Measurements from ENCODE around the gene TSEN2.

Gene TSEN2

DNA sequence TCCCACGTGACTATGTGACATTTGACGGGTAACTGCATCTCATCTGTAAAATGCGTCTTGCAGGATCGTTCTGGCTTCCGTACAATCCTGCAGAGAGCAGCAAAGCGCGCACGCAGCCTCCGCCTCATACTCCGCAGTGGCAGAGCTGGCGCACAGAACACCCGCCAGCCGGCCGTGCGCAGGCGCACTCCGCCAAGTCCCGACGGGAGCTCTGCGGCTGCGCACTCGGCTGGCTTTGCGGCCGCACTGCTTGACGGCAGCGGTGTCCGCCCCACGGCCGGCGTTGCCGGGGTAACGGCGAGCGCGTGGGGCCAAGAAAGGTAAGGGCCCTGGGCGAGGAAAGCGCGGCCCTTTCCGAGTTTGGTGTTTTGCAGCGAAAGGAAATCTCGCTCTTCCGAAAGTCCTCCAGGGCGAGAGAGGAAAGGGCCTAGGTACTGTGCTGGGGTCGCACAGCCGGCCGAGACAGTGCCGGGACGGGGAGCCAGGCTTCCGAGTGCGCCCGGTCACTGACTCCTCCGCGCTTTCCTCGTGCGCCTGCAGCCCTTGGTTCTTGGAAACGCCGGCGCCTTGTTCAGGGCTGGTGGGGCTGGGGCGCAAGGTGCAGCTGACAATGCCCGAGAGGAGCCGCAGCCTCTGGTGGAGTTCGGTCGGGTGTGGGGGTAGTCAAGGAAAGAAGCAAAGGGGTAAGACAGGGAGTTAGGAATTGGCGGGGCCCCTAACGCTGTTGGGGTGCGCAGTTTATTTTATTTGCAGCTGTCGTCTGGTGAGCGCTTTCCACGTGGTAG lies at the start of gene TSEN2:
TSEN2 (plus strand) TSS at position 283 of the 785 bp plus-strand sequence. CDS start 5,321 bp downstream, outside the sequence.
- no peaks in the 10 kb centered on the region for H3K9me3 Mint-ChIP-seq
- peak within 1 kb of the TSS; percentile 95 for H3K4me3 Mint-ChIP-seq
- peak; percentile 99 for DNase-seq (ENCODE audit: low spot score)
- no peaks in the 10 kb centered on the region for H3K27me3 Mint-ChIP-seq (ENCODE audit: low read depth)
- H3K4me1 Mint-ChIP-seq (ENCODE audit: low read depth) = peaks cover 30% of the 10 kb centered on the region
- no peaks in the 10 kb centered on the region for H3K36me3 Mint-ChIP-seq (ENCODE audit: low read depth)
- peak within 1 kb of the TSS; percentile 93 for H3K27ac Mint-ChIP-seq

DNA sequence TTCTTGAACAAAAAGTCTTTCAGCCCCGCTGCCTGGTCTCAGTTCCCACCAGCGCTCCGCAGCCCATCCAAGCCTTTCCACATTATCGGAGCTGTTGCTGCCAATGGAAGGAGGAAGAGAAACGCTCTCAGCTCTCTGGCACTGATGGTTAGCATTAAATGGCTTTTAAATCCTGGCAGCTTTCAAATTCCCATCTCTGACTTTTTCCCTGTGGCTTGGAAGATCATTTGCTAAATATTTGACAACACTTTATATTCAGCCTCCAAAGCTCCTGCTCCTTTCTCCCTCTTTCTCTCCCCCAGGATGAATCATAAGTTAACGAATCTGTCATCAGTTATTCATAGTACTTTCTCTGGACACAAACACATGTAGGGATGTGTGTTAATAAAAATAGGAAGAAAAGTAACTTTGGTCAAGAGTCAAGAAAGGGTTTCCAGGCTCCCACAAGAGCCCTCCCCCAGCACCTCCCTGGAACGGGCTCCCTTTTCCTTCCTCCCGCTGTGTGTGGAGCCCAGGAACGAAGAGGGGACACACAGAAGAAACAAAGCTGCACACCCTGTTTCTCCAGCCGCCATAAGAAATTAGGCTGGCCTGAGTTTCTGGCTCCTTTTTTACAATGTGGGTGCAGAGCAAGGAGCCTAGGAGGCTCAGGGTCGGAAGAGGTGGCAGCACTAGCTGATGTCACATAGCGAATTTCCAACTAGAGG lies 47.6 kb upstream of the TSEN2 start:
- H3K27me3 Mint-ChIP-seq (ENCODE audit: low read depth) = peaks cover 12% of the 10 kb centered on the region
- no peaks in the 10 kb centered on the region for H3K36me3 Mint-ChIP-seq (ENCODE audit: low read depth)
- H3K4me1 Mint-ChIP-seq (ENCODE audit: low read depth) = no peaks in the 10 kb centered on the region
- DNase-seq (ENCODE audit: low spot score) = no peak
- no peaks in the 10 kb centered on the region for H3K9me3 Mint-ChIP-seq
- H3K4me3 Mint-ChIP-seq = no peak overlapping the region
- no peak overlapping the region for H3K27ac Mint-ChIP-seq

DNA sequence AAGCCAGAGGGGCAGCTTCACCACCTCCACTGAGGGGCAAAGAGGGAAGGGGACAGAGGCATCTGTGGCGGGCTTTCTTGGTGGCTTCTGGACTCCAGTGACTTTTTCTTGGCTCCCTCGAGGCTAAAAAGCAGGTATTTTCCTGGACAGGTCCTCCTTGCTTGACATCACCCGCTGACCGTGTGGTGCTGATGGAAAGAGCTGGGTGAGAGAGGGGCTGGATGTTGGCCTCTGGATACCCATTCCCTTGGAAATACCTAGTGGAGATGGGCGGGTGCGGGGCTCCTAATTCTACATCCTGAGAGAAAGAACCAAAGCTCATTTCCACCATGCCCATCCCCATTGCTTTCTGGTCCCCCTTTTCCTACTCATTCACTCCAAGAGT lies 47.1 kb upstream of the TSEN2 start:
- Mint-ChIP-seq H3K4me3 (no peak overlapping the region), H3K4me1 (ENCODE audit: low read depth) (no peaks in the 10 kb centered on the region), H3K9me3 (no peaks in the 10 kb centered on the region), H3K27ac (no peak overlapping the region), H3K36me3 (ENCODE audit: low read depth) (no peaks in the 10 kb centered on the region), H3K27me3 (ENCODE audit: low read depth) (peaks cover 12% of the 10 kb centered on the region)
- DNase-seq (ENCODE audit: low spot score) = no peak

DNA sequence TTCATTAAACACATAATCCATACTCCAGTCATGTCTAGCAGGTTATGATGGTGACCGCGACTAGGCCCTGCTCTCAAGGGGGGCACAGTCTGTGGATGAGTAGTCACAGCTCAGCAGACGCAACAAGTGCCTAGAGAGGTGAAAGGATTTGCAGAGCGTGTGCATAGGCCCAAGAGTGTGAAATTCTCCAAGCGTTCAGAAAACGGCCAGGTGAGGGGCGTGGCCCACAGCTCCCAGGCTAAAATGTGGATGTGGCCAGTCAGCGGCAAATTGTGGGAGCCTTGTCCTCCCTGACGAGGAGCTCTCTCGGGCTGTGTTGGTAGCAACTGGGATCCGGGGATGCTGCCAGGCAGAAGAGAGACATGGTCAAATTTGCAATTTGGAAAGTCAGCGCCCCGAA lies 46.4 kb upstream of the TSEN2 start:
- Mint-ChIP-seq H3K27ac (no peak overlapping the region), H3K4me1 (ENCODE audit: low read depth) (no peaks in the 10 kb centered on the region), H3K4me3 (no peak overlapping the region), H3K36me3 (ENCODE audit: low read depth) (no peaks in the 10 kb centered on the region), H3K27me3 (ENCODE audit: low read depth) (peaks cover 11% of the 10 kb centered on the region), H3K9me3 (no peaks in the 10 kb centered on the region)
- no peak for DNase-seq (ENCODE audit: low spot score)

DNA sequence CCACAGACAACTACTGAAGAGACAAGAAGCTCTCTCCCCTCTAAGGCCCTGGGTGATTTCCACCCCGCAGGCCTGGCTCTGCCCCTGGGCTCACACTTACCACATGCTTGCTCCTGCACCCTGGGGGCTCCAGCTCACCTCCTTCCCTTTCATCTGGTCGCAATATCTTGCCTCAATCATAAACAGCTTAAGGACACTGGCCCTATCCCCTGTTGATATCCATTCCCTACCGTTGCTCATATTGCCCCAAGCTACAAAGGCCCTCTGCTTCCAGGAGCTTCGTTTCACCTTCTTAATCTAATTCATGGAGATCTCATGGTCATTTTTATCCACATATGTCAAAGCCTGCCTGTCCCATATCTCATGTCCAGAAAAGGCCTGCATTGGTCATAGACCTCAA lies 46.0 kb upstream of the TSEN2 start:
- Mint-ChIP-seq H3K9me3 (no peaks in the 10 kb centered on the region), H3K4me1 (ENCODE audit: low read depth) (no peaks in the 10 kb centered on the region), H3K27ac (no peak overlapping the region), H3K36me3 (ENCODE audit: low read depth) (no peaks in the 10 kb centered on the region), H3K27me3 (ENCODE audit: low read depth) (peaks cover 12% of the 10 kb centered on the region), H3K4me3 (no peak overlapping the region)
- no peak for DNase-seq (ENCODE audit: low spot score)

DNA sequence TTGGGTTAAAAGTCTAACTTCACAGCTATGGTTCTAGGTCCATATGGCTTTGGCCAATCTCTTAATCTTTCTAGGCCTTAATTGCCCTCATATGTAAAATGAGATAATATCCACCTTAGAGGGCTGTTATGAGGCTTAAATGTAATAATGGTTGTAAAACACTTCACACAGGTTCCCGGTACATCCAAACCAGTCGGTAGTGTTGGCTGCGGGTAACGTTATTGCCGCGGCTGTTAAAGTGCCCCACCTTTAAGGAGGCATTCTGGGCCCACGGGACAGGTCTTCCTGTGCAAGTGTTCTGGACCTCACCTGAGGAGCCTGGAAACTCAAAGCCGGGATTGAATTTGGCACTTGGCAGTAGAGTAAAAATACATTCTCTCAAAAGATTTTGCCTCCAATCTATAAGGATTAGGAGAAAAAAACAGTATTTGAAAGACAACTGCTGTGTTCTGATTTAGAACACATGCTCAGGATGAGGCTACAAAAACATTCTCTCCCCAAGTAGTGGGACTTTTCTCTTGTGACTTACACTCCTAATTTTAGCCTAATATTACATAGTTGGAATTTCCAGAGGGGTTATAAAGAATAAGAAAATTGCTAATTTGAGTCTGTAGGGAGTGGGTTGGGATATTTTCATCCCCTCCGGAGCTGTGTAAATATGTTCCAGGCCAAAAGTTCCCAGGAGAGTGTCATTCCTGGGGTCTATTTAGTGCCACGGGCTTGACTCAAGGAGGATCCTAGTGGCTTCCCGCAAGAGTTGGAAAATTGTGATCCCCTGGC lies 44.9 kb upstream of the TSEN2 start:
- H3K9me3 Mint-ChIP-seq = no peaks in the 10 kb centered on the region
- H3K36me3 Mint-ChIP-seq (ENCODE audit: low read depth) = no peaks in the 10 kb centered on the region
- DNase-seq (ENCODE audit: low spot score) = no peak
- no peak overlapping the region for H3K4me3 Mint-ChIP-seq
- no peak overlapping the region for H3K27ac Mint-ChIP-seq
- H3K27me3 Mint-ChIP-seq (ENCODE audit: low read depth) = peaks cover 12% of the 10 kb centered on the region
- no peaks in the 10 kb centered on the region for H3K4me1 Mint-ChIP-seq (ENCODE audit: low read depth)

DNA sequence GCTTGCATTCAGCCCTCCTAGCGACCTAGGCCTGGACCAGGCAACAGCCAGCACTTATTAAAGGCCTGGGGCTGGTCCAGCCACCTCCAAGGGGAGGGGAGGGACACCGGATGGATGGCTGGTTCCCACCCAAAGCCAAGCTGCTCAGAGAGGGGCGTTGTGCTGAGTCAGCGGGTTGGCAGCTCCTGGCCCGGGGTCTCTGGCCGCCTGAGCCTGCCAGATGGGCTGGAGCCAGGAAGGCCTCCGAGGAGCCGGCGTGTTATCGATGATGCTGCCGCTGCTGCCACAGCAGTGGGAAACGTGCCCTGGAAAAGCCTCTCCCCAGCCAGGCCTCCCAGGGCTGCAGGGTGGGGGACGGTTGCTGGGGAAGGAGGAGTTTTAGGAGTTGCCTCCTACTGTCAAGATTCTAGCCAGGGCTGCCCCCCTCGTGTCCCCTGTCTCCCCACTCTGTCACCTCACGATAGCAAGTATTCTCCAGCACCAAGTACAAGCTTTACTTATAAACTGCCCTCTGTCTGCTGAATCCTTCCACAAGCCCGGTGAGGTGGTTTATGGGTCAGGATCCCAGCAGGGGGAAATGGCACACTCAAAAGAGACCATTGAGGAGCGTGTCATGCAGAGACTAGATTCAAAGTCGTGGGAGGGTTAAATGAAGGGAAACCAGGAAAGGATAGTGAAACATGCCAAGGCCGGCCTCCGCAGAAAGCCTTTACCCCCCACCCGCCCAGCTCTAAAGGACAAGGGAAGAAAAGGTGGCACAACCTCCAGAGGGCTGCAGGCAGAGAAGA lies 43.2 kb upstream of the TSEN2 start:
- no peak for DNase-seq (ENCODE audit: low spot score)
- no peaks in the 10 kb centered on the region for H3K9me3 Mint-ChIP-seq
- no peak overlapping the region for H3K4me3 Mint-ChIP-seq
- no peak overlapping the region for H3K27ac Mint-ChIP-seq
- no peaks in the 10 kb centered on the region for H3K4me1 Mint-ChIP-seq (ENCODE audit: low read depth)
- no peaks in the 10 kb centered on the region for H3K36me3 Mint-ChIP-seq (ENCODE audit: low read depth)
- H3K27me3 Mint-ChIP-seq (ENCODE audit: low read depth) = peaks cover 10% of the 10 kb centered on the region

DNA sequence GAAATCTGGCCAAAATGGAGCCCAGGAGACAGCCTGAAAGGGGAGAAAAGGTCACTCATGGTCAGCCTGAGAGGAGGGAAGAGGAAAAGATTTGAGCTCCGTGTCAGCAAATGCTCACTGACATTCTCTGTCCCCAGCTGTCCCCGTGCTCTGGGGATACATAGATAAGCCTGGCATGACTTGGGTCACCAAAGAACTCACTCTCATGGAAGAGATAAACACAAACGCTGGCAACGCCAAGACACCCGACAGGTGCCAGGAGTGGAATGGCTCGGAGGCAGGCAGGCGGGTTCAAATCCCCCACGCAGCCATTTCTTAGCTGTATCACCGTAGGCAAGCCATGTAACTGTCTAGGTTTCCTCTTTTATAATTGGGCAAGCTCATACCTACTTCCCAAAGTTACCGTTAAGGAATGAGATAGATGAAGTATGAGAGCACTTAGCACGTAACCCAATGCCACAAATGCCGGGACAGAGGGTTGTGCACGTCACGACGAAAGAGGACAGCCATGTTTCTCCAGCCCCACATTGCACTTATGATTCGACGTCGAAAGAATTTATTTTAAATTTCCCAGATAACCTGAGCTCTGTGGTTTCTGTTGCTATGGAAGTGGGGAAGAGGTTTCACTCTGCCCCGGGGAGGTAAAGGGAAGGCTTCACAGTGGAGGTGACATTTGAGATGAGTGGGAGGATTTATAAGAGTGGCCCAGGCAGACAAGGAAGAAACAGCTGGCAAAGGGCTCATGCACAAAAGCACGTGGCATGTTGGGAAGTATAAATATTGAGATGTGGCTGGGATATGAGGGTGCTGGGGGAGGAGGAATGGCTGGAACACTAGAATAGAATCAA lies 41.4 kb upstream of the TSEN2 start:
- Mint-ChIP-seq H3K27ac (no peak overlapping the region), H3K27me3 (ENCODE audit: low read depth) (peaks cover 8% of the 10 kb centered on the region)

DNA sequence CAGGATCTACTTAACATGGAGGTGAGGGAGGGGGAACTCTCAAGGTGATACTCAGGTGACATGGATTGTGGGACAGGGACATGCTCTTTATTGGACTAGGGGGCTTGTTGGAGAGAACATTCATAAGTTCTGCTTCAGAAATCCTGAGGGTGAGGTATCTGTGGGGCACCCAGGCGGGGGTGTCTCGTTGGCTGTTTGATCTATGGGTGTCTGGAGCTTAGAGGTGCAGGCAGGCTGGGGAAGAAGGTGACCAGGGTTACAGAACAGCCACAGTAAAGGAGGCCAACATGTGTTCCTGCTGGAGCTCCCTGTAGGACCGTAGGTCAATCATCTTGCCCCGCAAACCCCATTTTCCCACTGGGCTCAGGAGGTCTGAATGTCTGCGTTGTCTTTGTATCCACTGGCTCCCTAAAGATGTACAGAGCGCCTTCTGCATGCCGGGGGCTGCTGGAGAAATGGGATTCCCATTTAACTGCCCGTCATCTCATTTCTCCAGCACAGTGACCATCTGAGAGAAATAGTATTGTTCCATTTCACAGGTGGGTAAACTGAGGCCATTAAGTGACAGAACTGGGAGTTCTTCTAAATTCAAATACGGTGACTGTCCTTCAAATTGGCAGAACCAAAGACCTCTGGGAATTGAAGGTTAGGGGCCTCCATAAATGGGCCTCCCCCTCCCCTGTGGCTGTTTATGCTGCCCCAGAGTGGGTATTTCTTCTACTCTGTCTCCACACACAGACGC lies 40.3 kb upstream of the TSEN2 start:
- peaks cover 9% of the 10 kb centered on the region for H3K27me3 Mint-ChIP-seq (ENCODE audit: low read depth)
- no peaks in the 10 kb centered on the region for H3K36me3 Mint-ChIP-seq (ENCODE audit: low read depth)
- no peaks in the 10 kb centered on the region for H3K9me3 Mint-ChIP-seq
- H3K27ac Mint-ChIP-seq = no peak overlapping the region
- DNase-seq (ENCODE audit: low spot score) = no peak
- no peaks in the 10 kb centered on the region for H3K4me1 Mint-ChIP-seq (ENCODE audit: low read depth)
- H3K4me3 Mint-ChIP-seq = no peak overlapping the region

More for the DNA sequence above, 41.4 kb upstream of the TSEN2 start:
- no peaks in the 10 kb centered on the region for H3K9me3 Mint-ChIP-seq
- H3K4me3 Mint-ChIP-seq = no peak overlapping the region
- no peak for DNase-seq (ENCODE audit: low spot score)
- no peaks in the 10 kb centered on the region for H3K36me3 Mint-ChIP-seq (ENCODE audit: low read depth)
- H3K4me1 Mint-ChIP-seq (ENCODE audit: low read depth) = no peaks in the 10 kb centered on the region

DNA sequence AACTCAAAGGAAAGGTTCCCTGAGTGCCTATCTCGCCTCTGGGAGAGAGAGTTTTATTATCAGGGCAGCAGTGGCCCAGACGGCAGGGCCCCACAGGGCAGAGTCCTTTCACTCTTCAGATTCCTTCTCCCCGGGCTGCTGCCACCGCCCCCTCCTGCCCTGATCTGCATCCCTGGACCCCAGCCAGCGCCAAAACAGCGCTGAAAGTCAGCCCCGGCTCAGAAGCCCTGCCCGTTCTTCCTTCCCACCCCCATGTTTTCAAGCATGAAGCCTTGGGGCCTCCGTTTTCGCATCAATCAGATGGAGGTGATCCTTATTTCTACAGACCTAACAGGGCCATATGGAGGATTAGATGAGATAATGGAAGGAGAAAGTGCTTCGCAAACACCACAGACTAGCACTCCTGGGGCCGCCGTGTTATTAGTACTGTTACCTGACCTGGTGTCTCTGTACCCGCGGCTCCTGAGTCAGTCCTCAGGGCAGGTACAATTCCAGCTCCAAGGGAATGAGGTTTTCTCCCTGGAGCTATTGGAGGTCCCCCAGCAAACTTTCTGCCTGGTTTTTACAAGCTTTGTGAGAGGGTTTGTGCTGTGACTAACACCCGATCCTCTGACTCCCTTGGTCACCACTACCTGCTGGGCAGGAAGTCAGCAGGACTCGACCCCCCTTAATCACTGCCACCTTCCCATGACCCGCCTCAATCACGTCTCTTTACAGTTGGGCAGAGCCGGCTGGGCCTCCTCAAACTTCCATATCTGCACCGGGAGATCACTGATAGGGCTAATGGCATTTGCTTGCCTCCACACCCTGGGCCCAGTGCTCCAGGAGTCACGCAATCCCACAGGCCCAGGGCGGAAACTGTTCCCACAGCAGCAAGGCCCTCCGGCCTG lies 39.5 kb upstream of the TSEN2 start:
- Mint-ChIP-seq H3K27me3 (ENCODE audit: low read depth) (peaks cover 9% of the 10 kb centered on the region), H3K36me3 (ENCODE audit: low read depth) (no peaks in the 10 kb centered on the region), H3K4me3 (no peak overlapping the region), H3K27ac (no peak overlapping the region), H3K4me1 (ENCODE audit: low read depth) (no peaks in the 10 kb centered on the region), H3K9me3 (no peaks in the 10 kb centered on the region)
- DNase-seq (ENCODE audit: low spot score) = no peak

DNA sequence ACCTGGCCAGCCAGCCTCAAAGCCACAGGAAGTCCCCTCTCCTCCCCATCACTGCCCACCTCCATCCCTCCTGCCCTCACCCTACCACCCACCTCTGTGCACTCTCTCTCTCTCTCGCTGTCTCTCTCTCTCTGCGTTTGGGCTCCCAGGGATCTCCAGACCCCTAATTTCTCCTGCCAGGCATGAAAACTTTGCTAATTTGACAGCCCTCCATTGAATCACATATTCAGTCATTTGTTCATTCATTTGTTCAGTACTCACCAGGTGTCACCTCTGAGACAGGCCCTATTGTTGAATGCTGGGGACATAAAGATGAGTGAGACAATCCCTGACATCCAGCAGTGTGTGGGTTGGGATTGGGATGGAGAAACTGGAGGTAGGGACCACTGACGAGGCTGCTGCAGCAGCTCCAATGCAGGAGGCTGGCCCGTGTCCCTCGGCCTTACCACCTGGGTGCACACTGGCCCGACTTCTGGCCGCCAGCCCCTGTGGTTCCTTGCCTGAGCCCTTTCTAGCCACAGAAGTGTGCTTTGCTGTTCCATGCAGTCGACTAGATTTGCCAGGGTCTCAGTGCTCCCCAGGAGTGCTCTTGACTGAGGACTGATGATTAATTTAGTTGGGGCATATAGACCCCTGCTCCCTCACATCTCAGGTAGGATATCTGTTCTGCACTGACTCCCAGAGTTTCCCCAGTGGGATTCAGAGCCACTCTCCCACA lies 38.6 kb upstream of the TSEN2 start:
- no peak for DNase-seq (ENCODE audit: low spot score)
- Mint-ChIP-seq H3K9me3 (no peaks in the 10 kb centered on the region), H3K4me1 (ENCODE audit: low read depth) (no peaks in the 10 kb centered on the region), H3K4me3 (no peak overlapping the region), H3K27ac (no peak overlapping the region), H3K36me3 (ENCODE audit: low read depth) (no peaks in the 10 kb centered on the region), H3K27me3 (ENCODE audit: low read depth) (peaks cover 9% of the 10 kb centered on the region)

Measured in T-helper 2 cell treated with Interferon-gamma antibody and Interleukin-4, amounts not matched to agents 5 μg/mL and 100 μg/mL, for 36 hours (primary cell).